Measurements from ENCODE around the gene PRKG1. TPM values are rescaled to one million over a fixed set of nuclear protein-coding genes. Genes with fewer than 3 reads are reported as not detected.
"Not testable (repeated sequence)": the region's sequence is repeated elsewhere in the genome, so short reads cannot be mapped to it uniquely, and the experiment has no call there.

Gene PRKG1
- total RNA-seq, 1 donor from 2014 or later, result 1.2 TPM

DNA sequence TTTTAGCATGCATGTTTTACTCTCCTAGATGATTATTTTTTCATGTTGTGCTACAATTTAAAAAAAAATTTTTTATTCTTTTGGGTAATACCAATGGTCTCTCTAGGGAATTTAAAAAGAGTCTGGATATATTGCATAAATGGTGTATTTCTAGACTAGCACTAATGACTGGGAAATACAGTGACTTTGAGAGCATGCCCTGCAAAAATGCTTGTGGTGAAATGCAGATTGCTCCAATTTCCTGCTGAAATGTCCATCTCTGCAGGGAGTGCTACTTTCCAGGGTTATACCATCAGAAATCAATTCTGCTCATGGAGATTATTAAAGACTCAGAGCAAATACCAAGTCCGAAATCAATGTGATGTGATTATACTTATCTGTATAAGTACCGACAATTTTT lies 186.1 kb downstream of the PRKG1 start:
- ATAC-seq, result no peak

DNA sequence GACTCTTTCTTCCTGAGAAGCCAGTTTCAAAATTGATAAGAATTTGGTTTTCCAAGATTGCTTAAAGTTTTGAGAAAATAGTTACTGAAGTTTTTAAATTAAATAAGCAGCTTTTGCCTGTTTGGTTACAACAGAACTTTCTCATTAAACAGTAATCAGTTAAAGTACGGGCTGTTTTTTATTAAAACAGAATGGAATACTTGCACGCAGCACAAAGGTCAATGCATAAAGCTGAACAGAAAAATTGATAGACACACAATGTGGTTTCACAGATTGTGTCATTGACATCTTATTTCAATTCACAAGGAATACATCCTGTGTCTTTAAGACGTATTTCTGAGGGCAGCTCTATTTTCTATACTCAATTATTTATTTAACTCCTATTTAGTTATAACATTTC lies 192.2 kb downstream of the PRKG1 start:
- ATAC-seq, result no peak
- DNase-seq (ENCODE audit: low spot score), result no peak

More for the DNA sequence above, 186.1 kb downstream of the PRKG1 start:
- no peak for DNase-seq (ENCODE audit: low spot score)

DNA sequence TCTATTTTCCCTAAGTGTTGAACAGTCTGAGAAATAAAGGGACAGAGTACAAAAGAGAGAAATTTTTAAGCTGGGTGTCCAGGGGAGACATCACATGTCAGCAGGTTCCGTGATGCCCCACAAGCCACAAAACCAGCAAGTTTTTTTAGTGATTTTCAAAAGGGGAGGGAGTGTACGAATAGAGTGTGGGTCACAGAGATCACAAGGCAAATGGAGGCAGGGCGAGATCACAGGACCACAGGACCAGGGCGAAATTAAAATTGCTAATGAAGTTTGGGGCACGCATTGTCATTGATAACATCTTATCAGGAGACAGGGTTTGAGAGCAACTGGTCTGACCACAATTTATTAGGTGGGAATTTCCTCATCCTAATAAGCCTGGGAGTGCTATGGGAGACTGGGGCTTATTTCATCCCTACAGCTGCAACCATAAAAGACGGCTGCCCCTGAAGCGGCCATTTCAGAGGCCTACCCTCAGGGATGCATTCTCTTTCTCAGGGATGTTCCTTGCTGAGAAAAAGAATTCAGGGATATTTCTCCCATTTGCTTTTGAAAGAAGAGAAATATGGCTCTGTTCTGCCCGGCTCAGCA lies 193.8 kb downstream of the PRKG1 start:
- not testable (repeated sequence) for ATAC-seq; DNase-seq (ENCODE audit: low spot score)

DNA sequence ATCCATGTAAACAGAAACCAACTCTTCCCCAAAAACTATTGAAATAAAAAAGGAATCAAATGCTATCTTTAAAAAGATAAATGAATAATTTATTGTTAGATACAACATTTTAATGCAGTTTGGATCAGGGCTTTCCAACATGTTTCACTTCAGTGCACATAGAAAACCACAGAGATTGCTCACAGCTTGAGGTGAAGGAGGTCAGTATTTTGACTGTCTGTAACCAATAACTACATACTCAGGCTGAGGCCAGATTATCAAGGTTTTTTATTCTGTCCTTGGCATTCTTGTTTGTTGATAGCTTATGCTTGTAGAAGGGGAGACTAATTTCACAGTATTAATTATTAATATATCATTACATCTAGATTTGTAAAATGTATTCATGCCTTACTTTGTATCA lies 195.5 kb downstream of the PRKG1 start:
- ATAC-seq, result no peak
- no peak for DNase-seq (ENCODE audit: low spot score)

DNA sequence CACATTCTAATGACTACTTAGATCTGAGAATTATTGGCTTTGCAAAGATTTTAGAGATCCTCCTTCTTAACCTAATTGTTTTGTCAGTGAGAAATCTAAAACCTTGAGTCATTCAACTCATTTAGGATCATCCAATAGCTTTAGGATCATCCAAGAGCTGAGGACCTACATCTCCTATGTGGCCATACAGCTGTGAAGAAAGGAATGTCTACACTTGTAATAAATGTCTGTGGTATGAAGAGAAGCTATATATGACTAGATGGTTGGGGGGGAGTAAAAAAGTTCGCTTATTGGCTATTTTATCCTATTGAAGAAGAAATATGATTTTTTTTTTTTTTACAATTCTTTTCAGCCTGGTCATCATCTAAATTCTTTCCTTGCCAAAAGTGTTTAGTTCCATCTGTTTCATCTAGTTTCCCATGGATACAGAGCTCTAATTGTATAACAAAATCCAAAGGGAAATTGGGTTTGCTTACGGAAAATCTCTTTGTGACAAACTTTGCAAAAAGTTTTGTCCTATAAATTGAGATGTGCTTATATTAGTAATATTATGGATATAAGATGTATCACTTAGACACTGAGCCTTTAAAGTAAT lies 196.7 kb downstream of the PRKG1 start:
- ATAC-seq (no peak), DNase-seq (ENCODE audit: low spot score) (no peak)

DNA sequence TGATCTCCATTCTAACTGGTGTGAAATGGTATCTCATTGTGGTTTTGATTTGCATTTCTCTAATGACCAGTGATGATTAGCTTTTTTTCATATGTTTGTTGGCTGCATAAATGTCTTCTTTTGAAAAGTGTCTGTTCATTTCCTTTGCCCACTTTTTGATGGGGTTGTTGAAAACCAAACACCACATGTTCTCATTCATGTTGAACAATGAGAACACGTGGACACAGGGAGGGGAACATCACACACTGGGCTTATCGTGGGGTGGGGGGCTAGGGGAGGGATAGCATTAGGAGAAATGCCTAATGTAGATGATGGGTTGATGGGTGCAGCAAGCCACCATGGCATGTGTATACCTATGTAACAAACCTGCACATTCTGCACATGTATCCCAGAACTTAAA lies 197.8 kb downstream of the PRKG1 start:
- not testable (repeated sequence) for ATAC-seq; DNase-seq (ENCODE audit: low spot score)

DNA sequence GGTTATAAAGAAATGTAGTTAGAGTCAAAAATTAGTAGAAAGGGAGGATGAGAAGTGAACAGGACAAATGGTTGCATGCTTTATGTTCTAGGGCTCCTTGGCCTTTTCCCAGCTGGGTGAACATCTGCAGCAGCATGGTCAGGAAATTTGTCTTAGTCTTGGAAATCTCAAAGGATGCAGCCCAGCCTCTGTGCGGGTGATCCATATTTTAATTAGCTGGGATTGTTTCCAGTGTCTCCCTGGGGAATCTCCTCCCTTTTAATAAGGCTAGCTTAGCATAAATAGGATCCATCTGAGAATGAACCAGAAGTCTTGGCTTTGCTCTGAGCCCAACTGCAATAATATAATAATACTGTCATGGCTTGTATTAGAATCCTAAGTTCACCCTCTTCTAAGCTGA lies 198.3 kb downstream of the PRKG1 start:
- no peak for ATAC-seq

DNA sequence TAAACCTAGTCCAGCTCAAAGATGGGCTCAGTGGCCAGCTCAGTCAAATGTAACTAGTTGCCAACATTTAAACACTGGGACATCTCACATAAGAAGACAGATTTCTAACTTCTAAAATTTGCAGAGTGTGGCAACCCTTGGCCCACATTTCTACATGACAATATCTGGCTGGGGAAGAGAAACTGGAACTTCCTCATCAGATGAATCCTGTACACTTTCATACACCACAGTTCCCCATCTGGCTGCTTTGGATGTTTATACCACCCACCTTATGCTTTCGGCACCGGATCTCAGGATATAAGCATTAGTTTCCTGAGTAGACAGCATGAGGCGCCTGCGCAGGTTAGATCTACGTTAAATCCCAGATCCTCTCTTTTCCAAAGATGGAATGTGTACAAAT lies 199.3 kb downstream of the PRKG1 start:
- ATAC-seq, result peak; percentile 25
- no peak for DNase-seq (ENCODE audit: low spot score)

More for the DNA sequence above, 198.3 kb downstream of the PRKG1 start:
- DNase-seq (ENCODE audit: low spot score), result no peak

DNA sequence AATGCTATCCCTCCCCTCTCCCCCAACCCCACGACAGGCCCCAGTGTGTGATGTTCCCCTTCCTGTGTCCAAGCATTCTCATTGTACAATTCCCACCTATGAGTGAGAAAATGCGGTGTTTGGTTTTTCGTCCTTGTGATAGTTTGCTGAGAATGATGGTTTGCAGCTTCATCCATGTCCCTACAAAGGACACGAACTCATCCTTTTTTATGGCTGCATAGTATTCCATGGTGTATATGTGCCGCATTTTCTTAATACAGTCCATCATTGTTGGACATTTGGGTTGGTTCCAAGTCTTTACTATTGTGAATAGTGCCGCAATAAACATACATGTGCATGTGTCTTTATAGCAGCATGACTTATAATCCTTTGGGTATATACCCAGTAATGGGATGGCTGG lies 201.8 kb downstream of the PRKG1 start:
- DNase-seq (ENCODE audit: low spot score); ATAC-seq: not testable (repeated sequence)

DNA sequence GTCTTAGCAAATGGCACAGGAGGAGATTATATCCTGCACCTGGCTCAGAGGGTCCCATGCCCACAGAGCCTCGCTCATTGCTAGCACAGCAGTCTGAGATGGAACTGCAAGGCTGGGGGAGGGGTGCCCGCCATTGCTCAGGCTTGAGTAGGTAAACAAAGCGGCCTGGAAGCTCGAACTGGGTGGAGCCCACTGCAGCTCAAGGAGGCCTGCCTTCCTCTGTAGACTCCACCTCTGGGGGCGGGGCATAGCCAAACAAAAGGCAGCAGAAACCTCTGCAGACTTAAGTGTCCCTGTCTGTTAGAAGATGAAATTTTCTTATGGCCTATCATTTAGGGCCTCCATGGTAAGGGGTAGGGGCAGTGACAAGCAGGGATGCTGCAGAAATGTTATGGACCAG lies 207.1 kb downstream of the PRKG1 start:
- ATAC-seq; DNase-seq (ENCODE audit: low spot score): not testable (repeated sequence)

DNA sequence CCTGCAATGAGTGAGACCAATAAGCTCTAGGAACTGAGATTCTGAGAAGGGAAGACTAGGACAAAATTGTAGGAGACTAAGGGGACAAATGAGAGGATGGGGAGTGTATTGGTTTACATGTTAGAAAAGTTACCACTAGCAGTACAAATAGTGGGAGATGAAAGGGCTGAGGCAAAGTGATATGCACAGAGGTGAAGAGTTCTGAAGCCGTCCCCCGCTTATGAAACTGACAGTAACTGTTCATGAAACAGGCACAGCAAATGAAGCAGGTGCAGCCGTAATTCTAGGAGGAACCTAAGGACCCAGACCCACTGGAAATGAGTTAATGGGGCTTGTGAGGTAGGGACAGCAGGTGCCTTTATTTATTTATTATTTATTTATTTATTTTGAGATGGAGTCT lies 211.3 kb downstream of the PRKG1 start:
- no peak for ATAC-seq
- no peak for DNase-seq (ENCODE audit: low spot score)

DNA sequence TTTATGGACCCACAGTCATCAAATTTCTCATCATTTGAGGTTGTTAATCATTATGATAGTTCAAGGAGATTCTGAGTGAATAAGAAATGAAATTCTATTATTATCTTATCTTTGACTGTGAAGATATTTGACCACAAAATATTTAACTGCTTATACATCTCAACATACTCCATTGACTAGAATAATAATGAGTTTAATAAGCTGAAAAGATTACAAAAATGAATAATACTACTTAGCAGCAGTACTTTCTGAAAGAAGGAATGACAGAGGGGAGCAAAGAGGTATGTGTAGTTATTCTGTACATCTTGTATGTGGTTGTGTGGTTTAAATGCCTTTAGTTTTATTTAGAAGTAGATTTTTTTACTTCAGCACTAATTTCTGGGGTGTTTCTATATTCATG lies 214.2 kb downstream of the PRKG1 start:
- DNase-seq (ENCODE audit: low spot score) (no peak), ATAC-seq (no peak)

DNA sequence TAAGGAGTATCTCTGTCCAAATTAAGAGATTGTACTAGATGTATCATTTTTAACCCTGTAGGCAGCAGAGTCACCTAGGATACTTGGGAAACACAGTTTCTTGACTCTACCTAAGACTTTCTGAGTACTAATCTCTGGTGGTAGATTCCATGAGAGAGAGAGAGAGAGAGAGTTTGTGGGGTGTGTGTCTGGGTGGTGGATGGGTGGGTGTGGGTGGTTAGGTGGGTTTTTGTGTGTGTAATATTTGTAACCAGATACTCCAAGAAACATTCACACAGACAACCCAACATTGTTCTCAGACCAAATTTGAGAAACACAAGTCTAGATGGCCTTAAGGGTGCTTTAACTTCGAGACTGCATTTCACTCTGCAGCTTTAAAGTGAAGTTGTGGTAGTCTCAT lies 215.2 kb downstream of the PRKG1 start:
- no peak for DNase-seq (ENCODE audit: low spot score)
- no peak for ATAC-seq

DNA sequence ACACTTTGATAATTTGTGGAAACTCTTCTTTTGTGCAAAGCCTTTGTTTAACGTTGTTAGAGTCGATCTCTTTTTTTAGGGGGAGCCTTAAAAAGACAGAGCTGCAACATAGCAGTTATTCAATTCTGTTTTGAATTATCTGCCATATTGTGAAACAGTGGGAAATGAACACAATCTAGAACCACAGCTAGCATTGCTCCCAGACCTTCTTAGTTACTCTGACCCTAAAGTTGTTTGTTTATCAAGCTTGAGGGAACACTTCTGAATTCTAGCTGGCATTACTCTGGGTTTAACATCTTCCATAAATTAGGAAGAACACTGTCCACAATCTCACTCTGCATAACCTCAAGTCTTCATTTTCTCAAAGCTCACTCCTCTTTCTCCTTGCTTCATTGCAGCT lies 217.7 kb downstream of the PRKG1 start:
- DNase-seq (ENCODE audit: low spot score), result no peak
- no peak for ATAC-seq

DNA sequence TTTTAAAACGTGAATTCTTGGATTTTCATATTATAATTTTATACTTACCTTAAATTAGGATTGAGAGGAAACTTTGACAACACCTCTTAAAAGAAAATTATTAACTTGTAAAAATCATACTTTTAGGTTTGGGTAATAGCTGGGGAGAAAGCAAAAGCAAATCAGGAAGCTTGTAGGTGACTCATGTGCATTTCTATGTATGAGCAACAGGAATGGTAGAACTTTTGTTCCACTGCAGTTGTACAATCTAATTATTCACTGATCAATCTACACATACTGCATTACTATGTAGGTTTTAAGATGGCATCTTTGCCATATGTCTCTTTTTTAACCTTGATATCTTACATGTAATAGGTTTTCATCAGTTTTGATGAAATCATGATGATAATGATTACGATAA lies 223.2 kb downstream of the PRKG1 start:
- no peak for ATAC-seq

DNA sequence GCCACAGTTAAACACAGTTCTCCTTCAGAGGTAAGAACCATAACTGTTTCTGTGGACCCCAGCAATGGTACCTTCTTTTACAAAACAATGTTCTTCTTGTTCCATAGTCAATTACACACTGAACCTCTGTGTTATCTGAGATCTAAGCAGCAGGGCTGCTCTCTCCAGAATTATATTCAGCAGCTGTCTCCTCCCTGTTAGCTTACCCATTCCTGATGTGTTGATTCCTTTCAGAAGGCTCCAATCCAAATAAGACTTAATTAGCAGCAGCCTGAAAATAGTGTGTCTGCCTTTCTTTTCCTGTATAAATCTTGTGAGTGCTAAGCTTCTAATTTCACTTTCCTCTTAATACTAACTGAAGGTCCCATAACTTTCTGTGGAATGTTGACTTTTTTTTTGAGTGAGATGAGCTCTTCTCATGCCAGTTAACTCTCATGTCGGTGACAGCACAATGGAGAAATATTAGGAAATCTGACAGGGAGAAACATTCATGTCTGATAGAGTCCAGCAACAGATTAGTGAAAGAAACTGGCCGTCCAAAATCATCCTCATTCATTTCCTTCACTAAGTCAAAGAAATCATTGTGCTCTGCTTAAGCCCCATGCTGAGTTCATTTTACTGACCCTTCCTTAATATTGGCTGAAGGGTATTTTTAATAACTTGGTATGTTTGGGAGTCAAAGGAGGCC lies 226.5 kb downstream of the PRKG1 start:
- ATAC-seq (no peak), DNase-seq (ENCODE audit: low spot score) (no peak)

More for the DNA sequence above, 223.2 kb downstream of the PRKG1 start:
- no peak for DNase-seq (ENCODE audit: low spot score)

DNA sequence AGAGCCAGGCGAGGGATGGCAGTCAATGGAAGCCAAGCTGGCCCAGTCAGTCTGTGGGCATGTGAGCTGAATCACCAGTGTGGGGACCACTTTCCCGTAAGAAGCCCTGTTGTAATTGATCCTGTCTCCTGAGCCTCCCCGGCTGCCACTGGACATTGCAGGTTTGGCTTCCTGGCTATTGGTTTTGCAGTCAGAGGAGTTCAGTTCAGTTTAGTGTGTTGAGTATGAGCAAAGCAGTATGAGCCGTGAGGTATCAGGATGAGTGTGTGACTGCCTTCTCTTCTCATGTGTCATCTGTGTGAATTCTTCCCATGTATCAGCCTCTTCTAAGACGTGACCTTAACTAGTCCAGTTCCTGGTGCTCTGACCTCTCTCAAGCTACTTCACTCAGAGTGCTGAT lies 227.4 kb downstream of the PRKG1 start:
- no peak for ATAC-seq
- DNase-seq (ENCODE audit: low spot score), result no peak

DNA sequence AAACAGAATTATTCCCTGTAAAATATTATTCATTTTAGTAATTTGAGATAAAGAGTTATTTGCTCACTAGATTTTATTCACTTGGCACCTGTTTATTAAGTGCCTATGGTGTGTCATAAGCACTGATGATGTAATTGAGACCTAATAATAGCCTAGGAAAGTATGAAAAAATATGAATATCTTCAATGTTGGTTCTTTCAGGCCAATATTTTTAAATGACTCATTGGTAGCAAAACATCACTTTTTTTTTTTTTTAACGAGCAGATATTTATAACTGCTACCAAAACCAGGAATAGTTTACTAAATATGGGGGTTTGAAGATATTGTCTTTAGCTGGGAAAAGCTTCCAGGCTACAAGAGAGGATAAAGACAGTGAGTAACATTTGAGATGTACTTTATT lies 228.0 kb downstream of the PRKG1 start:
- DNase-seq (ENCODE audit: low spot score) (no peak), ATAC-seq (no peak)

DNA sequence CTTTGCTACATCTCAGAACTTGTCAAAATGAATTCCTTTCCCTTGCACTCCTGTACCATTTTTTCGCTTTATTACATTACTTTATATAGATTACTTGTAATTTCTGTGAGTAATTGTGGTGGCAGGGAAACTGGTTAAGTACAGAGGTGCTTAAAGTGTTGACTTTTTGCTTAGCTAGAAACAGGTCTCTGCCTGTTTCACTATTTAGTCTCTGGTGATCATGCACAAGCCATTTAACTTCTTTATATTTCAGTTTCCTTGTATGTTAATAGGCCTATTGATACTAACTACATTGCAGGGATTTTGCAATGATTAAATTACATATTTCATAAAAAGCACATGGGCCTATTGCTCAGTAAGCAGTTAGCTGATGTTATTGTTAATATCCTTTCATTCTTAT lies 233.8 kb downstream of the PRKG1 start:
- ATAC-seq, result no peak
- DNase-seq (ENCODE audit: low spot score), result no peak

DNA sequence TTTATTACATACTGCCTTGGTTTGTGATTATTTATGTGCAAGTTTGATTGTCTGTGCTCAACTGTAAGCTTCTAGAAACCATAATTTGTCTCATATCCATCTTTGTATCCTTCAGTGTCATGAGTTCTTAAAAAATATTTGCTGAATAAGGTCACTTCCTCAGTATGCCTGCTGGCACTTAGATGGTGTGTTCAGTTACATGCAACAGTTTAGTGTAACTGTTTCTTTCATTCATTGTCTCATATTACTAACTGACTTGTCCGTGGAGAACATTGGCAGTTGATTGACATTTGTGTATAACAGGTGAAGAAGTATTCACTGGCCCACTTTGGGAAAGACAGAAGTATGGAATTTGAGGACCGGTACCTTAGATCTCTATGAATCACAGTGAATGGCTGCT lies 236.9 kb downstream of the PRKG1 start:
- no peak for DNase-seq (ENCODE audit: low spot score)
- ATAC-seq, result no peak

DNA sequence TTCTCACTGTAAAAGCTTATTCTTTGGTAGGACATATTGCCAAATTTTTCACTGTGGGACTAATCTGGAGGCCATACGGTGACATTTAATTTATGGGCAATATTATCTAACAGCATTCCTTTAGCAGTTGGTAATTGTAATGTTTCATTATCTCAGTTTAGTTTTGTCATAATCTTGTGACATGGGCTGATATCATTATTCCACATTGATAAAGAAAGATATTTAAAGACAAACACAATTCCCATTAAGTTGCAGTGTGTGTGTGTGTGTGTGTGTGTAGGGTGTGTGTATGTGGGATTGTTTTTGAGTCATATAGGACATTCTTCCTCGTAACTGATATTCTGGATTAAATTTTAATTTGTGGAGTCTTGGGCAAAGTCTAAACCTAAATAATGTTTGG lies 238.5 kb downstream of the PRKG1 start:
- ATAC-seq (no peak), DNase-seq (ENCODE audit: low spot score) (no peak)

DNA sequence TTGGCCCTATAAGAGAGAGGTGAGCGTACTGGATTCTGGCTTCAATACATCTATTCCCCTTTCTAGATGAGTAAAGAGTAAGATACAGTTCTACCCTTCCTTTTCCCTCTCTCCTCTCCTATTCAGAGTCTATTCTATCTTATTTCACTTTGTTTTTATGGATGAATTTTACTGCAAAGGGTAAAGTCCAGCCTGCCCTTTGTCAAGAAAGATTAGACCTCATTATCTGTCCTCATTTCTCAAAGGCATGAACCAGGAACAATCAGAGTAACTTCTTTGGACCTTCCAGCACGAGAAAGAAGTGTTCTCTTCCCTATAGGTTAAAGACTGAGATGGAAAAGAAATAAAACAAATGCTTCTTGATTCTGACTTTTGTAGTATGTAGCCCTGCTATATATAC lies 239.0 kb downstream of the PRKG1 start:
- ATAC-seq (no peak), DNase-seq (ENCODE audit: low spot score) (no peak)

Measured in left lobe of liver (tissue), 2 donors.